HS-5 (cell line): ENCODE results near the gene NRXN2.

Experiments
- DNase-seq: peaks from one replicate; pipeline ENCODE4 v3.0.0-alpha.2; 2012; ENCODE audit warnings: low read depth

Gene NRXN2

GRCh38 chr11:64627371-64627770 lies 95.6 kb downstream of the NRXN2 start:
- no peak for DNase-seq

GRCh38 chr11:64626637-64627036 lies 96.4 kb downstream of the NRXN2 start:
- no peak for DNase-seq

- no peak for DNase-seq
Observed at GRCh38 chr11:64624883-64625481, 98.0 kb downstream of the NRXN2 start.

GRCh38 chr11:64622681-64623080 lies 100.3 kb downstream of the NRXN2 start:
- DNase-seq: no peak

GRCh38 chr11:64621283-64622019 lies 101.5 kb downstream of the NRXN2 start:
- no peak for DNase-seq

- no peak for DNase-seq
Observed at GRCh38 chr11:64620381-64620971, 102.5 kb downstream of the NRXN2 start.

GRCh38 chr11:64619811-64620380 lies 103.1 kb downstream of the NRXN2 start:
- DNase-seq: no peak

- DNase-seq: no peak
Observed at GRCh38 chr11:64619196-64619595, 103.8 kb downstream of the NRXN2 start.

GRCh38 chr11:64616817-64617216 lies 106.2 kb downstream of the NRXN2 start:
- DNase-seq: no peak

GRCh38 chr11:64614917-64615316 lies 108.1 kb downstream of the NRXN2 start:
- no peak for DNase-seq

- DNase-seq: no peak
Observed at GRCh38 chr11:64613648-64614047, 109.3 kb downstream of the NRXN2 start.

- DNase-seq: no peak
Observed at GRCh38 chr11:64611869-64612646, 110.9 kb downstream of the NRXN2 start.

- no peak for DNase-seq
Observed at GRCh38 chr11:64611176-64611575, 111.8 kb downstream of the NRXN2 start.

GRCh38 chr11:64610596-64610995 lies 112.4 kb downstream of the NRXN2 start:
- no peak for DNase-seq

- no peak for DNase-seq
Observed at GRCh38 chr11:64609436-64610047, 113.5 kb downstream of the NRXN2 start.

GRCh38 chr11:64608636-64609035 lies 114.4 kb downstream of the NRXN2 start:
- DNase-seq: no peak

- DNase-seq: no peak
Observed at GRCh38 chr11:64608046-64608445, 115.0 kb downstream of the NRXN2 start.

- DNase-seq: no peak
Observed at GRCh38 chr11:64607381-64607985, 115.5 kb downstream of the NRXN2 start.

GRCh38 chr11:64606796-64607380 lies 116.1 kb downstream of the NRXN2 start:
- DNase-seq: no peak

- no peak for DNase-seq
Observed at GRCh38 chr11:64605656-64606585, 117.1 kb downstream of the NRXN2 start.
